Keratinocyte (primary cell): ENCODE measurements around the gene CATSPERZ. TPM values are rescaled to one million over a fixed set of nuclear protein-coding genes. Genes with fewer than 3 reads are reported as not detected.
A peak's percentile ranks its signal among the peaks of the same experiment; 100 is the strongest.

Experiments
- DNase-seq: peaks from one replicate; pipeline ENCODE4 v3.0.0-alpha.2; 2011; ENCODE audit warnings: low read depth, missing footprints, low spot score
- FAIRE-seq: peaks from 2 replicates; lab custom pipeline; 2011; peaks lifted over from hg19 to GRCh38; lab: Jason Lieb, UNC
- H2AFZ ChIP-seq: 2 replicates; pipeline ENCODE4 v1.6.0; 2012; ENCODE audit warnings: low read length, control low read depth, inconsistent platforms; ENCODE audit not compliant: control insufficient read depth
- H3K27ac ChIP-seq: 2 replicates; pipeline ENCODE4 v1.5.1; 2011; ENCODE audit warnings: low read length; ENCODE audit not compliant: control insufficient read depth, insufficient read depth
- H3K27me3 ChIP-seq: 3 replicates; pipeline ENCODE4 v1.6.0; 2011; ENCODE audit warnings: low read length; ENCODE audit not compliant: control insufficient read depth, insufficient read depth; ENCODE audit errors: extremely low read depth
- H3K36me3 ChIP-seq, 2 experiments: 2 replicates in 1 of 2; 3 replicates in 1 of 2; pipeline ENCODE4 v1.5.1; 2011; ENCODE audit warnings: low read length in 2 of 2, mild to moderate bottlenecking in 1 of 2; ENCODE audit not compliant: control insufficient read depth in 2 of 2, insufficient read depth in 2 of 2; ENCODE audit errors: extremely low read depth in 1 of 2
- H3K4me1 ChIP-seq: 3 replicates; pipeline ENCODE4 v1.5.1; 2011; ENCODE audit warnings: low read length; ENCODE audit not compliant: control insufficient read depth, insufficient read depth; ENCODE audit errors: extremely low read depth
- H3K4me2 ChIP-seq: 3 replicates; pipeline ENCODE4 v1.6.0; 2011; ENCODE audit warnings: low read depth, low read length; ENCODE audit not compliant: control insufficient read depth, insufficient read depth; ENCODE audit errors: extremely low read depth
- H3K4me3 ChIP-seq, 3 experiments: fragments of 200-600 bp in 1 of 3; sonication (generic) in 1 of 3; 2 replicates in 2 of 3; 3 replicates in 1 of 3; pipeline ENCODE4 v1.5.1; 2011 to 2016; ENCODE audit warnings: low read length in 3 of 3, mild to moderate bottlenecking in 3 of 3, control low read depth in 2 of 3, inconsistent platforms in 1 of 3, low read depth in 1 of 3, mixed read lengths in 1 of 3, mixed run types in 1 of 3, moderate library complexity in 1 of 3; ENCODE audit not compliant: control insufficient read depth in 2 of 3, insufficient read depth in 2 of 3; ENCODE audit errors: extremely low read depth in 1 of 3
- H3K79me2 ChIP-seq: 2 replicates; pipeline ENCODE4 v1.6.0; 2012; ENCODE audit warnings: low read length; ENCODE audit not compliant: control insufficient read depth, insufficient read depth
- H3K9ac ChIP-seq: 3 replicates; pipeline ENCODE4 v1.6.0; 2011; ENCODE audit warnings: low read length; ENCODE audit not compliant: control insufficient read depth, insufficient read depth; ENCODE audit errors: extremely low read depth
- H3K9me1 ChIP-seq: 3 replicates; pipeline ENCODE4 v1.6.0; 2011; ENCODE audit warnings: low read length; ENCODE audit not compliant: control insufficient read depth, insufficient read depth; ENCODE audit errors: extremely low read depth
- H3K9me3 ChIP-seq: 2 replicates; pipeline ENCODE4 v1.5.1; 2012; ENCODE audit warnings: low read depth, low read length; ENCODE audit not compliant: control insufficient read depth
- H4K20me1 ChIP-seq: 3 replicates; pipeline ENCODE4 v1.6.0; 2011; ENCODE audit warnings: low read length; ENCODE audit not compliant: control insufficient read depth, insufficient read depth; ENCODE audit errors: extremely low read depth
- CTCF ChIP-seq, 3 experiments: IDR thresholded peaks in 1 of 3; conservative IDR thresholded peaks in 1 of 3; optimal IDR thresholded peaks in 1 of 3; 2 replicates in 2 of 3; 3 replicates in 1 of 3; pipeline versions ENCODE3 to v1.5.1; 2011; ENCODE audit warnings: low read length in 3 of 3, mild to moderate bottlenecking in 3 of 3, moderate library complexity in 2 of 3, control low read depth in 1 of 3, inconsistent platforms in 1 of 3; ENCODE audit not compliant: insufficient read depth in 2 of 3; ENCODE audit errors: extremely low read depth in 1 of 3
- EZH2 ChIP-seq: IDR thresholded peaks from one replicate; pipeline ENCODE4 v1.6.1; 2012; ENCODE audit warnings: inconsistent platforms, mild to moderate bottlenecking, low read length, moderate library complexity
- dilution Hi-C: fragments of 300-500 bp; cut with MboI; formaldehyde crosslinking; loops from one replicate; pipeline ENCODE4 v1.7.0; 2020; ENCODE audit warnings: low sequenced_read_pairs; ENCODE audit not compliant: extremely low pct_ligation_motif_present
- polyA plus RNA-seq, 5 experiments: library from polyadenylated mRNA; depleted of rRNA in 3 of 5; stranded (reverse) in 3 of 5; stranded (forward) in 1 of 5; unstranded in 1 of 5; fragments of >200 nt; gene quantifications; 1 replicate in 1 of 5; 2 replicates in 3 of 5; 3 replicates in 1 of 5; pipeline versions ENCODE4 v1.2.1 to v1.2.3, GENCODE V29; 2011 to 2012; ENCODE audit warnings: missing spikeins in 2 of 5, low read depth in 1 of 5, low replicate concordance in 1 of 5

Gene CATSPERZ
- polyA plus RNA-seq, 1 donor (not counting 4 experiments of a cell fraction or from before 2014, with no cell fraction given), result 0.29 TPM

- H3K27ac ChIP-seq, result peak overlapping the region; percentile 95
- H3K4me1 ChIP-seq, result peaks cover 52% of the 10 kb centered on the region
- peaks cover 2% of the 10 kb centered on the region for H3K9me1 ChIP-seq
- H3K79me2 ChIP-seq, result peaks cover 10% of the 10 kb centered on the region
- H3K4me3 ChIP-seq, result peak overlapping the region in 1 of 3 experiments; percentile 11
- peak overlapping the region; percentile 69 for H3K4me2 ChIP-seq
- H3K36me3 ChIP-seq, result peaks cover 16 to 21% of the 10 kb centered on the region in 2 experiments
- no peaks in the 10 kb centered on the region for H3K27me3 ChIP-seq
- H2AFZ ChIP-seq, result peak overlapping the region; percentile 30
- H4K20me1 ChIP-seq, result no peaks in the 10 kb centered on the region
- H3K9me3 ChIP-seq, result no peaks in the 10 kb centered on the region
- peak overlapping the region; percentile 72 for H3K9ac ChIP-seq
- FAIRE-seq (peak; percentile 98), DNase-seq (peak; percentile 89)
- TF ChIP-seq EZH2 (no peak), CTCF (optimal IDR thresholded peaks at IDR 0.05 in 1 of 3, IDR thresholded peaks at IDR 0.05 in 1 of 3, conservative IDR thresholded peaks at IDR 0.05 in 1 of 3; ENCODE audit: extremely low read depth in 1 of 3, insufficient read depth in 2 of 3, low read length in 3 of 3) (no peak)
- dilution Hi-C loops, result no loop called here
Measured at GRCh38 chr11:64324692-64325469, 24.7 kb downstream of the CATSPERZ start.

GRCh38 chr11:64327375-64327774 is 27.2 kb downstream of the CATSPERZ start:
- Histone ChIP-seq H3K9me3 (no peaks in the 10 kb centered on the region), H3K79me2 (peaks cover 4% of the 10 kb centered on the region), H2AFZ (no peak overlapping the region), H3K4me3 (no peak overlapping the region), H3K9ac (no peak overlapping the region), H3K4me2 (no peak overlapping the region), H3K27me3 (no peaks in the 10 kb centered on the region), H3K27ac (no peak overlapping the region), H4K20me1 (no peaks in the 10 kb centered on the region), H3K9me1 (no peaks in the 10 kb centered on the region), H3K4me1 (peaks cover 40% of the 10 kb centered on the region), H3K36me3 (peaks cover 1 to 10% of the 10 kb centered on the region in 2 experiments)
- dilution Hi-C loops, result no loop called here
- TF ChIP-seq EZH2, result no peak
- TF ChIP-seq CTCF (optimal IDR thresholded peaks at IDR 0.05 in 1 of 3, IDR thresholded peaks at IDR 0.05 in 1 of 3, conservative IDR thresholded peaks at IDR 0.05 in 1 of 3; ENCODE audit: extremely low read depth in 1 of 3, insufficient read depth in 2 of 3, low read length in 3 of 3), result no peak
- FAIRE-seq (no peak), DNase-seq (no peak)
